HUDEP-2 (cell line): ENCODE measurements around the gene DSCAML1.

Source experiments
- DNase-seq, 76 experiments: peaks; one replicate each; lab custom pipeline; 2025; ENCODE audit not compliant: unreplicated experiment in 76 of 76; lab: John Stamatoyannopoulos, UW

The DSCAML1 gene

GRCh38 chr11:117702946-117703598 lies 93.9 kb downstream of the DSCAML1 start:
- DNase-seq, result no peak

- DNase-seq, result no peak
These were observed 95.2 kb downstream of the DSCAML1 start for GRCh38 chr11:117701781-117702180.

- DNase-seq, result no peak
These were observed 96.5 kb downstream of the DSCAML1 start for GRCh38 chr11:117700551-117700950.

- DNase-seq, result no peak
These were observed 99.7 kb downstream of the DSCAML1 start for GRCh38 chr11:117697319-117697718.

- DNase-seq, result no peak
These were observed 100.5 kb downstream of the DSCAML1 start for GRCh38 chr11:117696540-117696939.

GRCh38 chr11:117693344-117693743 lies 103.7 kb downstream of the DSCAML1 start:
- DNase-seq, result no peak

- DNase-seq, result no peak
These were observed 105.5 kb downstream of the DSCAML1 start for GRCh38 chr11:117691516-117691915.

GRCh38 chr11:117691218-117691514 lies 105.8 kb downstream of the DSCAML1 start:
- DNase-seq, result no peak

GRCh38 chr11:117690484-117691217 lies 106.4 kb downstream of the DSCAML1 start:
- DNase-seq, result no peak

- DNase-seq, result no peak
These were observed 108.7 kb downstream of the DSCAML1 start for GRCh38 chr11:117688255-117688797.

GRCh38 chr11:117687776-117688175 lies 109.2 kb downstream of the DSCAML1 start:
- DNase-seq, result no peak

GRCh38 chr11:117686711-117687110 lies 110.3 kb downstream of the DSCAML1 start:
- no peak for DNase-seq

- DNase-seq, result no peak
These were observed 111.5 kb downstream of the DSCAML1 start for GRCh38 chr11:117685566-117685965.

- no peak for DNase-seq
These were observed 112.3 kb downstream of the DSCAML1 start for GRCh38 chr11:117684731-117685130.

- no peak for DNase-seq
These were observed 112.9 kb downstream of the DSCAML1 start for GRCh38 chr11:117684111-117684510.

GRCh38 chr11:117681438-117681837 lies 115.6 kb downstream of the DSCAML1 start:
- DNase-seq, result no peak

GRCh38 chr11:117679461-117679860 lies 117.6 kb downstream of the DSCAML1 start:
- DNase-seq, result no peak

GRCh38 chr11:117678658-117679406 lies 118.2 kb downstream of the DSCAML1 start:
- no peak for DNase-seq

GRCh38 chr11:117677729-117678310 lies 119.2 kb downstream of the DSCAML1 start:
- DNase-seq, result no peak

GRCh38 chr11:117676501-117676900 lies 120.5 kb downstream of the DSCAML1 start:
- DNase-seq, result no peak

- DNase-seq, result no peak
These were observed 123.4 kb downstream of the DSCAML1 start for GRCh38 chr11:117673602-117674001.
